Peyer's patch (tissue), 4 donors: ENCODE data around the gene AP2A1.

Source experiments
- POLR2A ChIP-seq, 2 donors: fragments of 450-650 bp; IDR thresholded peaks; one replicate each; pipeline ENCODE4 v1.5.1; 2017; ENCODE audit warnings: antibody characterized with exemption in 2 of 2, mild to moderate bottlenecking in 2 of 2, moderate library complexity in 2 of 2
- TF ChIP-seq, protein P1 (sequence below), 6 experiments: fragments of 450-650 bp in 4 of 6; fragments of 200-600 bp in 2 of 6; sonication (generic) in 1 of 6; IDR thresholded peaks; one replicate each; pipeline ENCODE4 v1.5.1; 2017 to 2019; ENCODE audit warnings: antibody characterized with exemption in 6 of 6, mild to moderate bottlenecking in 3 of 6, moderate library complexity in 1 of 6

DNA sequence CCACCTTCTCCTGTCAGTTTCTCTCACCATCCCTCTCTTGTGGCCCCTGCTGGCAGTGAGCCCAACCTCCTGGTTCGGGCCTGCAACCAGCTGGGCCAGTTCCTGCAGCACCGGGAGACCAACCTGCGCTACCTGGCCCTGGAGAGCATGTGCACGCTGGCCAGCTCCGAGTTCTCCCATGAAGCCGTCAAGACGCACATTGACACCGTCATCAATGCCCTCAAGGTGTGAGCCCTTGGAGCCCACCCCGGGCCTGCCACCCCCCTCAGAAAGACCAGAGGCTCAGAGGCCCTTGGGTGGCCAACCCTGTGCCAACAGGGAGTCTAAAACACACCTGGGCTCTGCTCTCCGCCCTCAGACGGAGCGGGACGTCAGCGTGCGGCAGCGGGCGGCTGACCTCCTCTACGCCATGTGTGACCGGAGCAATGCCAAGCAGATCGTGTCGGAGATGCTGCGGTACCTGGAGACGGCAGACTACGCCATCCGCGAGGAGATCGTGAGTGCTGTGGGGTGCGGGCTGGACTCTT lies 32.5 kb downstream of the AP2A1 start:
- TF ChIP-seq POLR2A (IDR thresholded peaks at IDR 0.05) = no peak
- TF ChIP-seq, protein P1, sequence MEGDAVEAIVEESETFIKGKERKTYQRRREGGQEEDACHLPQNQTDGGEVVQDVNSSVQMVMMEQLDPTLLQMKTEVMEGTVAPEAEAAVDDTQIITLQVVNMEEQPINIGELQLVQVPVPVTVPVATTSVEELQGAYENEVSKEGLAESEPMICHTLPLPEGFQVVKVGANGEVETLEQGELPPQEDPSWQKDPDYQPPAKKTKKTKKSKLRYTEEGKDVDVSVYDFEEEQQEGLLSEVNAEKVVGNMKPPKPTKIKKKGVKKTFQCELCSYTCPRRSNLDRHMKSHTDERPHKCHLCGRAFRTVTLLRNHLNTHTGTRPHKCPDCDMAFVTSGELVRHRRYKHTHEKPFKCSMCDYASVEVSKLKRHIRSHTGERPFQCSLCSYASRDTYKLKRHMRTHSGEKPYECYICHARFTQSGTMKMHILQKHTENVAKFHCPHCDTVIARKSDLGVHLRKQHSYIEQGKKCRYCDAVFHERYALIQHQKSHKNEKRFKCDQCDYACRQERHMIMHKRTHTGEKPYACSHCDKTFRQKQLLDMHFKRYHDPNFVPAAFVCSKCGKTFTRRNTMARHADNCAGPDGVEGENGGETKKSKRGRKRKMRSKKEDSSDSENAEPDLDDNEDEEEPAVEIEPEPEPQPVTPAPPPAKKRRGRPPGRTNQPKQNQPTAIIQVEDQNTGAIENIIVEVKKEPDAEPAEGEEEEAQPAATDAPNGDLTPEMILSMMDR (IDR thresholded peaks at IDR 0.05) = no peak
